Measurements from ENCODE around the gene HEXIM2. TPM values are rescaled to one million over a fixed set of nuclear protein-coding genes. Genes with fewer than 3 reads are reported as not detected.

Gene HEXIM2
- total RNA-seq, 1 experiment from 2014 or later: 12.5 TPM

GRCh38 chr17:45129940-45130680 lies 31.6 kb upstream of the HEXIM2 start:
- no peak overlapping the region for H3T11ph ChIP-seq (ENCODE audit: low read length)
- H3K4me1 ChIP-seq (ENCODE audit: insufficient read depth, low read length): no peaks in the 10 kb centered on the region; the same call in 1 of the 2 replicates
- no peaks in the 10 kb centered on the region for H3K79me1 ChIP-seq (ENCODE audit: insufficient read depth, low read depth, low read length, poor library complexity, severe bottlenecking)
- no peak overlapping the region for H4K5ac ChIP-seq (ENCODE audit: insufficient read length, low read depth, low read length)
- no peaks in the 10 kb centered on the region for H4K20me1 ChIP-seq (ENCODE audit: control insufficient read depth, insufficient read depth, insufficient read length)
- no peak overlapping the region for H3K9ac ChIP-seq (ENCODE audit: extremely low read depth, insufficient read length, low read length)
- TF ChIP-seq, protein P1, sequence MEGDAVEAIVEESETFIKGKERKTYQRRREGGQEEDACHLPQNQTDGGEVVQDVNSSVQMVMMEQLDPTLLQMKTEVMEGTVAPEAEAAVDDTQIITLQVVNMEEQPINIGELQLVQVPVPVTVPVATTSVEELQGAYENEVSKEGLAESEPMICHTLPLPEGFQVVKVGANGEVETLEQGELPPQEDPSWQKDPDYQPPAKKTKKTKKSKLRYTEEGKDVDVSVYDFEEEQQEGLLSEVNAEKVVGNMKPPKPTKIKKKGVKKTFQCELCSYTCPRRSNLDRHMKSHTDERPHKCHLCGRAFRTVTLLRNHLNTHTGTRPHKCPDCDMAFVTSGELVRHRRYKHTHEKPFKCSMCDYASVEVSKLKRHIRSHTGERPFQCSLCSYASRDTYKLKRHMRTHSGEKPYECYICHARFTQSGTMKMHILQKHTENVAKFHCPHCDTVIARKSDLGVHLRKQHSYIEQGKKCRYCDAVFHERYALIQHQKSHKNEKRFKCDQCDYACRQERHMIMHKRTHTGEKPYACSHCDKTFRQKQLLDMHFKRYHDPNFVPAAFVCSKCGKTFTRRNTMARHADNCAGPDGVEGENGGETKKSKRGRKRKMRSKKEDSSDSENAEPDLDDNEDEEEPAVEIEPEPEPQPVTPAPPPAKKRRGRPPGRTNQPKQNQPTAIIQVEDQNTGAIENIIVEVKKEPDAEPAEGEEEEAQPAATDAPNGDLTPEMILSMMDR (conservative IDR thresholded peaks at IDR 0.05): no peak
- no CpG with 5 or more reads among the region's 13 CpGs for WGBS (ENCODE audit: extremely low coverage, insufficient read length, low lambda C conversion rate)
- no peak overlapping the region for H3K4ac ChIP-seq (ENCODE audit: low read depth, low read length)
- no peak overlapping the region for H4K8ac ChIP-seq (replicated peaks; ENCODE audit: insufficient read length, low read depth, low read length)
- peak overlapping the region in 1 of 2 experiments; percentile 41; a peak in 1 of 5 replicates for H3K4me3 Mint-ChIP-seq
- no peak overlapping the region for H4K91ac ChIP-seq (ENCODE audit: insufficient read length, low read depth, low read length)
- no peak overlapping the region for H3K4me2 ChIP-seq (ENCODE audit: insufficient read depth, insufficient read length, low read length)
- H3K4me1 Mint-ChIP-seq: peaks cover 30 to 33% of the 10 kb centered on the region in 2 experiments
- no peak overlapping the region for H2AFZ ChIP-seq (ENCODE audit: low read length)
- no peak overlapping the region for H2BK120ac ChIP-seq (ENCODE audit: low read depth, low read length, poor library complexity, severe bottlenecking)
- H3K27me3 Mint-ChIP-seq (ENCODE audit: low read depth): no peaks in the 10 kb centered on the region; the same call in 1 of the 2 replicates
- H2BK5ac ChIP-seq (ENCODE audit: insufficient read length, low read length): no peak overlapping the region
- H3K9me3 ChIP-seq (ENCODE audit: control insufficient read depth, low read depth, low read length): no peaks in the 10 kb centered on the region
- H3K23ac ChIP-seq (ENCODE audit: insufficient read length, low read depth, low read length): no peak overlapping the region
- H3K9me3 Mint-ChIP-seq: peaks cover 1 to 3% of the 10 kb centered on the region in 2 experiments; a peak in 4 of 5 replicates
- no peak overlapping the region for H2BK15ac ChIP-seq (ENCODE audit: low read depth, low read length)
- H3K79me2 ChIP-seq (ENCODE audit: insufficient read depth, low read length): no peaks in the 10 kb centered on the region
- no peak overlapping the region for H2BK20ac ChIP-seq (ENCODE audit: low read depth, low read length, poor library complexity, severe bottlenecking)
- H3K27ac Mint-ChIP-seq: no peak overlapping the region
- H3K36me3 Mint-ChIP-seq (ENCODE audit: insufficient read depth in 1 of 3, low read depth in 3 of 3): no peaks in the 10 kb centered on the region; a peak in 1 of 7 replicates
- H3K27ac ChIP-seq (ENCODE audit: insufficient read length, low read depth, low read length): no peak overlapping the region
- no peak overlapping the region for H2BK12ac ChIP-seq (ENCODE audit: insufficient read length, low read depth, low read length)
- no peaks in the 10 kb centered on the region for H3K27me3 ChIP-seq (ENCODE audit: insufficient read depth, low read length)
- DNase-seq: no peak
- H3K23me2 ChIP-seq (ENCODE audit: insufficient read length, low read depth, low read length, poor library complexity, severe bottlenecking): peaks cover 7% of the 10 kb centered on the region
- no peak overlapping the region for H3K56ac ChIP-seq (ENCODE audit: insufficient read length, low read depth, low read length)
- no peak overlapping the region for H2AK5ac ChIP-seq (ENCODE audit: insufficient read length, low read length)
- no peak overlapping the region for H3K18ac ChIP-seq (ENCODE audit: insufficient read length, low read depth, low read length)
- H3K14ac ChIP-seq (ENCODE audit: insufficient read depth, low read length): no peak overlapping the region
